Superior temporal gyrus (tissue), 1 donor: ENCODE measurements around the gene ANKRD10.

Experiments used
- DNase-seq: peaks from one replicate; pipeline ENCODE4 v3.0.0-alpha.2; 2016; ENCODE audit errors: extremely low spot score

The ANKRD10 gene

DNA sequence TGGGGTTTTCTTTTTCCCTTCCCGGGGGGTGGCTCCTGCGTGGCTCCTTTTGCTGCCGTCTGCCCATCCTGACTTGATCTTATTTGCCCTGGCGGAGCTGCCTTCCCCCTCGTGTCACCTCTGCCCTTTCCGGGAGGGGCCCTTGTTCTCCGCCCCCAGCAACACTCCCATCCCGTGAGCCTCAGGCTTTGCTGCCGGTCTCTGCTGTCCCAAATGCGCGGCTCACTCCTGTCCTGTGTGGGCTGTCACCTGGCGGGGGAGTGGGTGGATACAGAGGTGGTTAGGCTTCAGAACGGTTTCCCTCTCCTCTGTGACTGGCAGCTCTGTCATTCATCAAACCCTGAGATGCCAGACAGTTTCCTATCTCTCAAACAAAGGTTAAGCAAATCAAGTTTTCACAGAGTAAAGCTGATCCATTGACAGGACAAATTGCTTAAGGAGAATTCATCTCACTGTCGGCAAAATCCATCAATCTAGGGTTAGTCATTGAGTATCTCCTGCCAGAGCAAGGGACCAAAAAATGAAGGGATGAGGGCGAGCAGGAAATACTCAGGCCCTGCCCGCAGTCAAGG lies 84.0 kb downstream of the ANKRD10 start:
- DNase-seq = no peak

DNA sequence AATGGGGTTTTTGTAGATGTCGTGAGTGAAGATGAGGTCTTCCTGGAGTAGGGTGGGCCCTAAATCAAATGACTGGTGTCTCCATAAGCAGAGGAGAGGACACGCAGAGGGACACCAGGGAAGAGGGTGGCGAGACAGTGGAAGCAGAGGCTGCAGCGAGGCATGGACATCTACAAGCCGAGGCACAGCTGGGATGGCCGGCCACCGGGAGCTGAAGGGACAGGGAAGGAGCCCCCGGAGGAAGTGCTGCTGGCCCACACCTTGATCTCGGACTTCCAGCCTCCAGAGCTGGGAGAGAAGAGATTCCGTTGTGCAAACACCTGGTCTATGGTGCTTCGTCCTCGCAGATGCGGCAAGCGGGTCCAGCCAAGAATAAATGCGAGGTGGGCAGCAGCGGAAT lies 84.5 kb downstream of the ANKRD10 start:
- no peak for DNase-seq

DNA sequence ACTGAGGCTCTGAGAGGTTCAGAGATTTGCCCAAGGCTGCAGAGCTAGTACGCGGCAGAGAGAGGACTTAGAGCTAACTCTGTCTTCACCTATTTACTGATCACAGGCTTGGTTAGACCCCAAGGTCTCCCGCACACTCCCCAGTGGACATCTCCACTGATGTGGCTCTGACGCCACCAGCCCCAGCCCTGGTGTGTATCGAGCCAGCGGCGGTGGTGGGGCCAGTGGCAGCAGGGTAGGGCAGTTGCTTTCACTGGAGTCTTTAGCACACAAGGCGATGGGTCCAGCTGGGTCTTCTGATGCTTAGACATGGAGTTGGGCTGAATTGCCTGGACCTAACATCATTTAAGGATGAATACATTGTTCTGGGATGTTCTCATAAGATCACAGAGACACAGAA lies 85.4 kb downstream of the ANKRD10 start:
- no peak for DNase-seq

DNA sequence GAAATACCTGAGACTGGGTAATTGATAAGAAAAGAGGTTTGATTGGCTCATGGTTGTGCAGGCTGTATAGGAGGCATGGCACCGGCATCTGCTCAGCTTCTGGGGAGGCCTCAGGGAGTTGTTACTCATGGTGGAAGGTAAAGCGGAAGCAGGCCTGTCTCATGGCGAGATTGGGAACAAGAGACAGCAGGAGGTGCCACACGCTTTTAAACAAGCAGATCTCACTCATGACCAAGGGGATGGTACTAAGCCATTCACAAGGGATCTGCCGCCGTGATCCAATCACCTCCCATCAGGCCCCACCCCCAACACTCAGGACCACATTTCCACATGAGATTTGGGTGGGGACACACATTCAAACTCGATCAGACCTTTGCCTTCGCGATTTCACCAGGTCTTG lies 86.2 kb downstream of the ANKRD10 start:
- DNase-seq = no peak
